HG03342 (cell line): ENCODE results near the gene ESAM.
A peak's percentile ranks its signal among the peaks of the same experiment; 100 is the strongest.

ENCODE experiments used
- ATAC-seq: cut with Tn5 transposase; IDR thresholded peaks from one replicate; pipeline ENCODE4 v1.9.1; 2021; ENCODE audit warnings: mild to moderate bottlenecking, moderate library complexity; ENCODE audit not compliant: unreplicated experiment

ESAM gene

DNA sequence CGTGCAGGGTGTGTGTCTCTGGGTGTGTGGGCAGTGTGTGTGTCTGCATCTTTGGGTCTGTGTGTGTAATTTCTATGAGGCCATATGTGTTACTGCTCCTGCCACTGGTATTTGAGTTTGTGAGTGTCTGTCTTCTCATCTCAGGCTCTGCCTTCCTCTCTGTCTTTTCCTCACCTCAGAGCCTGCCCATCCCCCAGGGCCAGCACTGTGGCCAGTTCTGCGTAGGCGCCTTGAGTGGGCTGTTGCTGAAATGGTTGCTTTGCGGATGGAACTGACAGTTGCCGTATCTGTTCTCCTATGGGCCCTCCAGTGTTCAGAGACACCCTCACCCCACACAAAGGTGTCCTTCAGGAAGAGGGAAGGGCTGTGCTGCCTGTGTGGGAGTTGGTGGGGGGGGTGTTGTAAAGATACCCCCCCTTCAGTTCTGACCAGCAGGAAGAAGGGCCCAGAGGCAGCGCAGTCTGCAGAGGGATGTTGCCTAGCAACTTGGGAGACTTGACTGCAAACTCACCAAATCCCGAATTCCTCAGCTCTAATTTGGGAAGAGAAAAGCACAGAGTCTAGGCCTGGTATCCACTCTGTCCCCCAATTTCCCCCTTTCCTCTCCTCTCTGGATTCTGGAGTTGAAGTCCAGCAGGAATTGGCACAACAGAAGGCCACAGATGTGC, 24.3 kb downstream of the ESAM start:
- no peak for ATAC-seq

DNA sequence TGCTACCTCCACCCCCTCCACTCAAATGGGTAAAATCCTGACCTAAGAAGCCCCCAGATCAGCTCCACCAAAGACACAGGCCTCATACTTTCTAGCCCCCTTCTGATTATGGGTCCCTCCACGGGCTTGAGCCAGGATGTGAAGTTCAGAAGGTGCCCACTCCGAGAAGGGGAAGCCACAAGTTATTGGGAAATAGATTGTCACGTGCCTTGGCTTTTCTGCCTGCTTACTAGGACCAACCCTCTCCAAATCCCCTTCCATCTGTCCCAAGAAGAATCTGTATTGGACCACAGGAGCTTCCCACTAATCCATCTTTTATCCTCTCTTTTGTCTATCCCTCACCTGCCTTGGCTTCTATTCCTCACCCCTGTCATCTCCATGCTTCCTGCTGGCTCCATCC, 25.4 kb downstream of the ESAM start:
- no peak for ATAC-seq

DNA sequence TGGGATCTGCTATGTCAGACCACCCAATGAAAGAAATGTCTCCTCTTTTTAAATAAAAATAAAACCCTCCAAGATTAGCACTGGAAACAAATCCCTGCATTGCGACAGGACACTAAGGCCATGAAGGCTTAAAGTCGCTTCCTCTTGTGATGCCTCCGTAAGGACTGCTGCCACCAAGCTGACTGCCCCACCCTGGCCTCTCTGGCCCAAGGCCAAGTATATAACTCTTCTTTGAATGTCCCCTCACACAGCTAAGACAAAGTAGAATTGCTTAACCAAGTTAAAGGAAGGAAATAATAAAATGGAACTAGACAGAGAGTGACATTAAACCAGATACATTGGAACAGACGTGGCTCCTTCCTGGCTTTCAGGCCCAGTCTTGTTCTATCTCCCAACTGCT, 29.9 kb downstream of the ESAM start:
- no peak for ATAC-seq

DNA sequence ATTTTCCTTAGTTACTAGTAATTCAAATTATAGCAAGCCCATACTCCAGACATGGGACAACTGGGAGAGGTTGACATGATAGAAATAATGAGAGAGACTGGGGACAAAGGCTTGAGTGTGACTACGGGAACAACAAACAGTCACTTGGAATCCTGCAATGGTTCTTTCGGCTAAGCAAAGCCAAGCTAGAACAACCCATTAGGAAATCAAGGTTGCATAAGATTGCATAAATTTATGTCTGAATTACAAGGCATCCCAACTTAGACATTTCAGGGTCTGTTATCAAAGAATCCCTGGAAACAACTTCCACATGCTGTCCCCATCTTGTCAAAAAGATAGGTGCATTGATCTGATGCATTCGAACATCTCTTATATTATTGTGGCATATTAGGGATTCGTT, 32.5 kb downstream of the ESAM start:
- no peak for ATAC-seq

- ATAC-seq: no peak
Measured at GRCh38 chr11:124728134-124728533, 34.0 kb downstream of the ESAM start.

- ATAC-seq: no peak
Measured at GRCh38 chr11:124727474-124727873, 34.6 kb downstream of the ESAM start.

GRCh38 chr11:124725719-124726105, 36.4 kb downstream of the ESAM start:
- peak; percentile 12 for ATAC-seq

GRCh38 chr11:124724979-124725718, 36.9 kb downstream of the ESAM start:
- ATAC-seq: peak; percentile 94

GRCh38 chr11:124722176-124722575, 39.9 kb downstream of the ESAM start:
- no peak for ATAC-seq

DNA sequence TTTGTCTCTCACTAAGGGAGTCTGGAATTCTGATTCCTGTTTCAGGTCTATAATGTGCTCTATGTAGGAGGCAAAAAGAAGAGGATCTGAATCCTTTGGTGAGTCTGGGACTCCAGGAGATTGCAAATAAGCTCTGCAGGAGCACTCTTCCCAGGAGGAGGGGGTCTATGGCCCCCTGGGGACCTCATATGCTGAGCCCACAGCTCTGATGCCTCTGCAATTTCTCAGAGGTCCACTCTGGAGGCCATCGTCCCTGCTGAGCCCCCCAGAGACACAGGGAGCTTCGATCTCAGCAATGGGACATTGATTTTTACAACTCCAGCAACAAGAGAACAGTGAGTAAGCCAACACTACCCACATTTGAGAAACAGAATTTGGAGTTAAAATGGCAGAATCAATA, 42.6 kb downstream of the ESAM start:
- ATAC-seq: no peak

DNA sequence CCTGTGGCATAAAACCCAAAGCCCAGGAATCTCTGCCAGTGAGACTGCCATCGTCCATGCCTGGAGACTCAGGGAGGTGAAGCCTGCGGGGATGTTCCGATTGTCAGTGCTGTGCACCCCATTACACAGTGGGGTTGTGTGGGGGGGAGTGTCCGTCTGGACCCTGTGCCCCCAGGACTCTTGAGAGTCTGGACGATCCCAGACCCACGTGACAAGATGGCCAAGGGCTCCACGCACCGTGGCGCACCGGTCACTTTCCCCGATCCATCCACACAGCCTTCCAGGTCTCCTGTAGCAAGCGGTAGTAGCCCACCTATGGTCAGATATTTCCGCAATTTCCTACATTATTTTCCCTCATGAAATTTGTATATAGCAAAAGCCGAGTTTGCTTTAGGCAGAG, 43.3 kb downstream of the ESAM start:
- ATAC-seq: no peak

DNA sequence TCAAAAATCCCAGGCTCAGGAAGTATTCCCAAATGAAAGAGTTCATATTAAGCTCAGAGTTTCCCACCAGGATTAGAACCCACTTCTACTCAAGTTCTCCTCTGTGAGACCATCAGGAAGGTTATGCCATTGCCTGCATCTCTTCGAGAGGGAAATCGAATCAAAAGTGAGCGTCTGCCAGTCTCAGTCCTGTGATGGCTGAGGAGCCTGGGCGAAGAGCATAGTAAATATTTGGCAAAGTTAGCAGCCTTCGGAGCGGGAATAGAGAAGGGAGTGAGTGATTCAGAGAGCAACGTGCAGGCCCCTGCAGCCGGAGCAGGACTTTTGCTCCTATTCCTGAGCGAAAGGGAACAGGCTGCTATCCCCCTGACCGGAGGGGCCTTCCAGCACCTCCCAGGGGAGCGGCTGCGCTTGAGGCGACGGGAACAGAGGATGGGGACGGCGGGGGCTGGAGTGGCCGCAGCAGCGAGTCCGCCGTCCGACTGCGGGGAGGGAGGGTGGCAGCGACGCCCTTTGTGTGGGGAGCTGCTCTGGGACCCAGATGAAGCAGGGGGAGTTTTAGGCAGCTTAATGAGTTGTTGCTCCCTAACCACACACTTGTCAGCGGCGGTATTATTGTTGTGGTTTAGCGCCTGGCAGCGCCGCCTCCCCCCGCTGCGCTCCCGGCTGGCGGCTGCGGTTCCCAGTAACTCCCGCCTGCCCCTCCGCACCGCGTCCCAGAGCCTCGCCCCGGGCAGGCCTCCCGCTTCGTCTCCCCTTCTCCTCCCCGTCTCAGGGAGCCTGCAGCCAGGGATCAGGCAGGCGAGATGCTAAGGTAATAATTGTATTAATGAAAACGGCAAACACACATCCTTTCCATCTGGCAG, 44.1 kb downstream of the ESAM start:
- no peak for ATAC-seq

DNA sequence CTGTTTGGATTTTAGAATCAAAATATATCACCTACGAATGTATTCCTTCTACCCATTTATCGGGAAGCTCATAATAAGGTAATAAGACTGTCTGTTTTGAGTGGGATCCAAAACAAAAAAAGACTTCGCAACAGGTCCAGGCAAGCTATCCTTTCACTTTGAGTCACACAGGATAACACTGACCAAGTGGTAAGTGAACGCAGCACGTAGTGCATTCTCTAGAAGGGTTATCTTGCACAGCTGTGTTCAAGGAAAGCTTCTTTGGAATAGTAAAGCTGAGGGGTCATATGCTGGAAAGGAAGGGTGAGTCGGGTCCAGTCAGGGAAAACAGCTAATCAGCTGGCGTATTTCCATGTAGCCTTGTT, 44.7 kb downstream of the ESAM start:
- no peak for ATAC-seq

DNA sequence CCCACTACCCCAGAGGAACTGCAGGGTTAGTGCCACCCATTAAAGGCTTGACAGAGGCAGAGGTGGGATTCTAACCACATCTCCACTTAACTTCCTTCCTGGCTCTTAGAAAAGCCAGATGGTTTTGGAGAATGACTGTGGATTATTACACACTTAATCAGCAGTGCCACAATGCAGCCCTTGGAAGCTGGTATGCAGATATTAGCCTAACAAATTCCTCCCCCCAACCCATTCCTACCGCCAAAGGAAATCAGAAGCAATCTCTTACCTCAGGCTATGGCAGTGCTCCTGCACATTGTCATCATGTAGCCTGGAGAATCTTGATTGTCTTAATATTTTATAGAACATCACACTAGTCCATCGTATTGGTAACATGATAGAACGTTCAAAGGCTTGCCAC, 45.5 kb downstream of the ESAM start:
- ATAC-seq: no peak

- ATAC-seq: no peak
Measured at GRCh38 chr11:124712392-124712791, 49.7 kb downstream of the ESAM start.

DNA sequence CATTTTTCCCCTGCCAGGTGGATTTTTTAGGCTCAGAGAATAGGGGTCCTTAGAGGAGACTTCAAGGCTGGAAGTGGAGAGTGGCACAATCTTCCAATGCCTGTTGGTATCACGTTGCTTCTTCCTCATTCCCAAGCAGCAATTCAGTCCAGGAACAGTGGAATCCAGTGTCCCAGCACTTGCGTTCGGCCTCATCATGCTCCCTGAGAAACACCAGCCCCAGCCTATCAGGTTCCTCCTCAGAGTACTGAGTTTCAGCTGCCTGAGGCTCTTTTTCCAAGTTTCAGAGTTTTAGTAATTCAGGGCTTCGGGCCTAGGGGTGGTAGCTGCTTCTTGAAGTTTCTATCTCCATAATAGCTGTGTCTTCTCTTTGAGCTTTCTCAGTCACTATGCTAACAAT, 54.3 kb downstream of the ESAM start:
- ATAC-seq: no peak
